Activated CD4-positive, alpha-beta T cell treated with anti-CD3 and anti-CD28 coated beads, Interleukin-2, amount 10 ng/mL, durations not matched to agents 24 days and 14 days (primary cell): ENCODE data around the gene HYAL1. TPM values are rescaled to one million over a fixed set of nuclear protein-coding genes. Genes with fewer than 3 reads are reported as not detected.
A peak's percentile ranks its signal among the peaks of the same experiment; 100 is the strongest.

ENCODE experiments used
- DNase-seq: peaks from one replicate; pipeline ENCODE4 v3.0.0; 2022
- H3K27ac Mint-ChIP-seq: one replicate; pipeline ENCODE4 v1.8.0; 2022; ENCODE audit warnings: mild to moderate bottlenecking, mixed read lengths
- H3K27me3 Mint-ChIP-seq: one replicate; pipeline ENCODE4 v1.8.0; 2022; ENCODE audit warnings: mixed read lengths
- H3K36me3 Mint-ChIP-seq: one replicate; pipeline ENCODE4 v1.8.0; 2022; ENCODE audit warnings: low read depth, mild to moderate bottlenecking, mixed read lengths
- H3K4me1 Mint-ChIP-seq: one replicate; pipeline ENCODE4 v1.8.0; 2021; ENCODE audit warnings: mixed read lengths
- H3K4me3 Mint-ChIP-seq: one replicate; pipeline ENCODE4 v1.8.0; 2022; ENCODE audit warnings: mild to moderate bottlenecking, moderate library complexity, mixed read lengths
- H3K9me3 Mint-ChIP-seq: one replicate; pipeline ENCODE4 v1.8.0; 2021; ENCODE audit warnings: mixed read lengths
- intact Hi-C: fragments of 100-400 bp; cut with micrococcal nuclease; formaldehyde crosslinking; loops from one replicate; pipeline ENCODE4 v1.15.1; 2023
- total RNA-seq: library from RNA; stranded (reverse); gene quantifications from 2 replicates; pipeline ENCODE4 v1.2.3, GENCODE V29; 2022

HYAL1 gene, protein sequence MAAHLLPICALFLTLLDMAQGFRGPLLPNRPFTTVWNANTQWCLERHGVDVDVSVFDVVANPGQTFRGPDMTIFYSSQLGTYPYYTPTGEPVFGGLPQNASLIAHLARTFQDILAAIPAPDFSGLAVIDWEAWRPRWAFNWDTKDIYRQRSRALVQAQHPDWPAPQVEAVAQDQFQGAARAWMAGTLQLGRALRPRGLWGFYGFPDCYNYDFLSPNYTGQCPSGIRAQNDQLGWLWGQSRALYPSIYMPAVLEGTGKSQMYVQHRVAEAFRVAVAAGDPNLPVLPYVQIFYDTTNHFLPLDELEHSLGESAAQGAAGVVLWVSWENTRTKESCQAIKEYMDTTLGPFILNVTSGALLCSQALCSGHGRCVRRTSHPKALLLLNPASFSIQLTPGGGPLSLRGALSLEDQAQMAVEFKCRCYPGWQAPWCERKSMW
- 0.28 and 0.50 TPM in 2 replicates for total RNA-seq

DNA sequence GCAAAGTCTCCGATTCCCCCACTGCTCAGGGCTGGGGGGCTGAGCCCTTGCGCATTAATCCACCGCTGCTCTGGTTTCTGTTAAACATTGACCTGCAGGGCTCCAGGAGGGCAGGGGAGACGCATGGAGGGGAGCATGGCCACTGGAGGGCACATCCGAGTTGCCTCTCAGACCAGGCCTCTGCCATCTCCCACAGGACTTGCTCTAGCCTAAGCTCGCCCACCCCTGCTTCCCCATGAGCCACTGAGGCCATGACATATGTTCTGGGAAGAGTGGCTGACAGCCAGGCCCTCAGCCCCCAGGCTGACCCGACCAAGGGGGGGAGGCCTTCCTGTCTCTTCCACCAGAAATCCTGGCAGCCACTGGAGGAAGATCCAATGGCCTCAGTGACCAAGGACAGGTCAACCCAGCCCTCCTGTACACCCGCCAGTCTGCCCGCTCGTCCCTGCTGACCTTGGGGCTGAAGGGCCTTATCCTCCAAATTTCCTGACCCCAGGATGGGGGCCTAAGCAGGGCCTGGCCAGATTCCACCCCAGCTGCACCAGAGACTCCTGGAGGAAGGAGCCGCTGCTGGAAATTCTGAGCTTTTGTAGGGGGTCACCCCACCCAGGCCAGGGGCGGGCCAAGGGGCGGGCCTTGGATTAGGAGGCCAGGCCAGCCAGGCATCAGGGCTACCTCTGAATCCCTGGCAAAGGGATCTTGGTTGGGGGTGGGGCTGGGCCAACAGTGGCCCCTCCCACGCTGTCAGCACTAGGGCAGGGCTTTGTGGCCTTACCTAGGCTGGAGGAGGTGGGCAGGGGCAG, at the start of gene HYAL1:
Gene HYAL1, minus strand, starts transcription at position 562 of the 803 bp plus-strand sequence. CDS start 618 bp downstream, outside the sequence.
- Mint-ChIP-seq H3K36me3 (no peaks in the 10 kb centered on the region), H3K4me1 (peaks cover 19% of the 10 kb centered on the region), H3K9me3 (no peaks in the 10 kb centered on the region), H3K4me3 (no peak within 1 kb of the TSS), H3K27ac (no peak within 1 kb of the TSS), H3K27me3 (no peaks in the 10 kb centered on the region)
- intact Hi-C loops: no loop called here
- peak; percentile 57 for DNase-seq

DNA sequence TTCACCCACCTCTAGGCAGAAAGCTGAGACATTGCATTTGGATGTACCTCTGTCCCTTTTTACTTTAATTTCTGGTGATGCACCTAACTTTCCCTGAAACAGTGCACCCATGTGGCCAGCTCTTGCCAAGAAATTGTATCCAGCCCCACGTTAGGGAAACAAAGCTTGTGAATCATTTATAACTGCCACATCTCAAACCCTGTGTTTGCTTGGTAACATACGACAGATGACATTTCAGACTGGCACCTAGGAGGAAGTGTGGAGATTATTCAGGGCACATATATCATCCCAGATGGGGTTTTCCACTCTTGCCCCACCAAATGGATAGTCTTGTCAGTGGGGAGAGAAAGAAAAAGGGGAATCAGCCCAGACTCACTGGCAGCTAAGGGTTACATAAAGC, 49.4 kb upstream of the HYAL1 start:
- no peak for DNase-seq
- H3K4me3 Mint-ChIP-seq: no peak overlapping the region
- no peaks in the 10 kb centered on the region for H3K9me3 Mint-ChIP-seq
- H3K36me3 Mint-ChIP-seq: peaks cover 49% of the 10 kb centered on the region
- H3K4me1 Mint-ChIP-seq: peaks cover 46% of the 10 kb centered on the region
- H3K27me3 Mint-ChIP-seq: no peaks in the 10 kb centered on the region
- intact Hi-C loops: no loop called here
- no peak overlapping the region for H3K27ac Mint-ChIP-seq

DNA sequence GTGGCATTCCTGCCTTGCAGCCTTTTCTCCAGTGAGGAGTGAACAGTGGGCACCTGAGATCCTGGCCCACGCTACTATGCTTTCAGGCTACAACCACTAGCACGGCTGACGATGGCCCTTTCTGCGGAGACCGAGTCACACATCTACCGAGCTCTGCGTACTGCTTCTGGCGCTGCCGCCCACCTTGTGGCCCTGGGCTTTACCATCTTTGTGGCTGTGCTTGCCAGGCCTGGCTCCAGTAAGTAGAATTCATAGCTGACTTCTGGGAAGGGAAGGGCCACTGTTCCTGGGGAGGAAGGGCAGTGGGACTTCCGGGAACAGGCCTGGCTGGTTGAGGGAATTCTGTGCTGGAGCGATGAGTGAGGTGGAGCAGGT, 47.9 kb upstream of the HYAL1 start:
- H3K27me3 Mint-ChIP-seq: no peaks in the 10 kb centered on the region
- H3K4me1 Mint-ChIP-seq: peaks cover 37% of the 10 kb centered on the region
- H3K4me3 Mint-ChIP-seq: peak overlapping the region; percentile 95
- intact Hi-C loops: loop anchor here (1.0 to 2.0 kb wide), 4 partner anchors 8 to 217 kb away; partner anchors contain the start of genes HEMK1, HYAL3, NAA80 and TMEM115
- no peak for DNase-seq
- H3K36me3 Mint-ChIP-seq: peaks cover 41% of the 10 kb centered on the region
- H3K9me3 Mint-ChIP-seq: no peaks in the 10 kb centered on the region
- peak overlapping the region; percentile 97 for H3K27ac Mint-ChIP-seq

DNA sequence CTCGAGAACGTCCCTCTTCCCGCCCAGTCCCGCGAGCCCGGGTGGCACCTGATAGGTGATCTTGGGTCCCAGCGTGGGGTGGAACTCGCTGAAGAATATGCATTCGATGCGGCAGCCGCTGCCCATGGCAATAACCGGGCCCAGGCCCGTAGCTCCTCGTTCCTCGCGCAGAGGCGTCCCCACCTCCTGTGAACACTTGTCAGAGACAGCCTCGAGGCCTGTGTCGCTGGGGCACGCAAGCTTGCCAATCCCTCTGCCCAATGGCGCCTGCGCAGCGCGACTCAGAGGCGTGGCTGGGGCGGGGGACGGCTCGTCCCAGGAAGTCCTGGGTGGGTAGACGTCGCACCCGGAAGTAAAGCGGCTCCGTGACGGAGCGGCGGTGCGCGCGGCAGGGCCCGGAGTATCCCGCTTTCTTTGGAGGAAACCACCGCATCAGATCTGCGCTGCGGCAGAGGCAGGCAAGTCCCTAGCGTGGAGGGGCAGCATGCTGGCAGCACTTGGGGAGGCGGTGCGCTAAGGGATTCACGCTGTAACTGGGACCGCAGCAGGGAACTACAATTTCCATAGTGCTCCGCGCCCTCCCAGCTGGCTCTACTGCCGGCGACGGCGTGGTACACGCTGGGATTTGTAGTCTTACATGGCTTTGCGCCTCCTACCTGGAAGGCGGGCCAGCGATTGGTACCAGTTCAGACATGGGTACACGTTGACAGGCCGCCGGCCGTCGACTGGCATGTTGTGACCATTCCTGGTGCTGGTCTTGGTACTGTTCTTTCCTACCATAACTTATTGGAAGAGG, 47.4 kb upstream of the HYAL1 start, which contains the start of the genes CYB561D2 and NPRL2:
Gene CYB561D2, plus strand, starts transcription at position 336 of the 796 bp plus-strand sequence. CDS start 572 bp downstream, outside the sequence.
Gene NPRL2, minus strand, starts transcription at position 249 of the 796 bp plus-strand sequence. Its CDS starts 123 bp downstream, at position 126.
- peak; percentile 100 for DNase-seq
- no peaks in the 10 kb centered on the region for H3K27me3 Mint-ChIP-seq
- H3K4me1 Mint-ChIP-seq: peaks cover 40% of the 10 kb centered on the region
- H3K27ac Mint-ChIP-seq: peak within 1 kb of the TSS; percentile 97
- H3K9me3 Mint-ChIP-seq: no peaks in the 10 kb centered on the region
- H3K36me3 Mint-ChIP-seq: peaks cover 40% of the 10 kb centered on the region
- H3K4me3 Mint-ChIP-seq: peak within 1 kb of the TSS; percentile 95
- intact Hi-C loops: loop anchor here (1.0 to 2.0 kb wide), 5 partner anchors 9 to 218 kb away; partner anchors contain the start of genes HEMK1, HYAL3, NAA80 and RASSF1

DNA sequence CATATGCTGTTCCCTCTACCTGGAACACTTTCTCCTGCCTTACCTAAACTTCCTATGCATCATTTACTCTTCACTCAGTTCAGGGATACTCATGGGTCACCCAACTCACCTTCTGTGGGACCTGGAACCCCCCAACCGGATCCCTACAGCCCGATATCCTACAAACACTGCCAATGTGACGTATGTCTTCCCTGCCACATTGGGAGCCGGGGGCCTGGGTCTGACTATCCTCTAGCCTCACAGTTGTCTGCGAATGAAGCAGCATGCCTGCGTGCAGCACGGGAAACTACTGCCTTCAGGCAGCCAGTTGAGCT, 46.8 kb upstream of the HYAL1 start:
- DNase-seq: no peak
- H3K4me3 Mint-ChIP-seq: peak overlapping the region; percentile 95
- no peaks in the 10 kb centered on the region for H3K9me3 Mint-ChIP-seq
- H3K36me3 Mint-ChIP-seq: peaks cover 35% of the 10 kb centered on the region
- intact Hi-C loops: loop anchor here (1.0 to 2.0 kb wide), 4 partner anchors 10 to 219 kb away; partner anchors contain the start of genes HEMK1, HYAL3, NAA80 and RASSF1
- H3K27me3 Mint-ChIP-seq: no peaks in the 10 kb centered on the region
- peaks cover 41% of the 10 kb centered on the region for H3K4me1 Mint-ChIP-seq
- peak overlapping the region; percentile 97 for H3K27ac Mint-ChIP-seq

DNA sequence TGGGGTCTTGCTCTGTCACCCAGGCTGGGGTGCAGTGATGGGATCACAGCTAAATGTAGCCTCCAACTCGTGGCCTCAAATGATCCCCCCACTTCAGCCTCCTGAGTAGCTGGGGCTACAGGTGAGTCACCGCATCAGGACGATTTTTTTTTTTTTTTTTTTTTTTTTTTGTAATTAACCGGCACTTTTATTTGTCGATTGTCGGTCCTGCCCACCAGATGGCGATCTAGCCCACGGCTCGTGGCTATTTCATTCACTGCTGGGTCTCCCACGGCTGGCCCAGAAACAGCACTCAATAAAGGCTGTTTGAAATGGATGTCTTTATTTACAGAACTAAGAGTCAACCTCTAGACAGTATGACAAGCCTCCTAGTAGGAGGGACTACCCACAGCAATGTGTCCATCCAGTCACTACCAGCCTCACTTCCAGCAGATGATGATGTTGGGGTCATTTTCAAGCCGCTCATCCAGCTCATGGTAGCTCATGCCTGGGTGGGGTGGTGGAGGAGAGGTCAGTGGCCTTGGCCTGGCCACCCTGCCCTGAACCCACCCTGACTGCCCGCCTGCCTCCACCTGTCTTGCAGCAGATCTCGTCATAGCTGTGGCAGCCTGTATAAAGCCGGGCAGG, 43.9 kb upstream of the HYAL1 start:
- intact Hi-C loops: loop anchor here (1.0 kb wide), 1 partner anchor 195 kb away; no protein-coding TSS in a partner anchor
- H3K27me3 Mint-ChIP-seq: no peaks in the 10 kb centered on the region
- peaks cover 26% of the 10 kb centered on the region for H3K36me3 Mint-ChIP-seq
- peaks cover 44% of the 10 kb centered on the region for H3K4me1 Mint-ChIP-seq
- peak; percentile 91 for DNase-seq
- H3K9me3 Mint-ChIP-seq: no peaks in the 10 kb centered on the region
- no peak overlapping the region for H3K4me3 Mint-ChIP-seq
- H3K27ac Mint-ChIP-seq: no peak overlapping the region

DNA sequence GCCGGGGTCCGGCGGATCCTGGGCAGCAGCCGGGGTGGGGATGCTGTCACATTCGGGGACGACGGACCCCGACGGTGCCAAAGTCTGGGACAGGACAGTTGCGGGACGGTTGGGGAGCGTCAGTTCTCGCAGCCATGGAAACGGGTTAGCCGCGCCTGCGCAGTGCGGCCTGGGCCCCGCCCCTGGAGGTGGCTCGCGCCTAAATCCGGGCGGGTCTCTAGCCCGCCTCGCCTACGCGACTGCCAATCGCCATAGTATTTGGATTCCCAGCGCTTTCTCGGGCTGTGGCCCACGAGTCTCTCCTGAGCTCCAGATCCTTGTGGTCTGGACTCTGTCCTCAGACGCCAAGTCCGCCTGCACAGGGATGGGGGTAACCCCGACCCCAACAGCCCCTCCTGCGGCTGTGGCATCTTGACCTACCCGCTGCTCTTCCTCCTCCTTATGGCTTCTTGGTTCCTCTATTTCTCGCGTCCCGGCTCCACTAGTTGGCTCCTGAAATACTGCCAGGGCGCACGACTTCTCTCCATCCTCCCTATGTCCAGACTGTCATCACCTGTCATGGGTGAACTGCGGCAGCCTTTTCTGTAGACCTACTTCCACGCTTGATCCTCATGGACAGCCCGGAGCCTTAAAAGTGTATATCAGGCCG, 42.3 kb upstream of the HYAL1 start, which contains the start of gene ZMYND10:
Gene ZMYND10, minus strand, starts transcription at position 147 of the 649 bp plus-strand sequence. CDS start 153 bp downstream, outside the sequence.
- H3K27me3 Mint-ChIP-seq: no peaks in the 10 kb centered on the region
- intact Hi-C loops: no loop called here
- H3K4me3 Mint-ChIP-seq: peak within 1 kb of the TSS; percentile 79
- peak within 1 kb of the TSS; percentile 57 for H3K27ac Mint-ChIP-seq
- no peaks in the 10 kb centered on the region for H3K9me3 Mint-ChIP-seq
- peaks cover 20% of the 10 kb centered on the region for H3K36me3 Mint-ChIP-seq
- DNase-seq: peak; percentile 95
- peaks cover 41% of the 10 kb centered on the region for H3K4me1 Mint-ChIP-seq

DNA sequence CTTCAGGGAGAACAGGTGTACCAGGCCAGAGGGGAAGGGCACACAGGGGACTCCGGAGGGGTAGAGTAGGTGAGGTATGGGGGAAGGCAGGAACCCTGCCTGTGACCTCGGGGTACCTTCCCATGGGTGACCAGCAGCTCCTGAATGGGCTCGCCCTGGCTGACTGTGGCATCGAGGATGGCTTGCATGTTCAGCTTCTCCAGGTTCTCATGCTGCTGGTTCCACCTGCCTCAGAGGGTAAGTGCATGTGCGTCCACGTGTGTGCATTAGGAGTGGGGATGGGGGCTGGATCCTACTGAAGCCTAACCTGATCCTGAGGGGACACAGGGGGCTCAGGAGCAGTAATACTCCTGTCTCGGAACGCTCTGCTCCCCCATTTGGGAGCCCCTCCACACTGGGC, 41.6 kb upstream of the HYAL1 start:
- Mint-ChIP-seq H3K4me1 (peaks cover 36% of the 10 kb centered on the region), H3K36me3 (peaks cover 17% of the 10 kb centered on the region), H3K9me3 (no peaks in the 10 kb centered on the region), H3K27me3 (no peaks in the 10 kb centered on the region), H3K27ac (no peak overlapping the region), H3K4me3 (no peak overlapping the region)
- intact Hi-C loops: no loop called here
- DNase-seq: peak; percentile 62

DNA sequence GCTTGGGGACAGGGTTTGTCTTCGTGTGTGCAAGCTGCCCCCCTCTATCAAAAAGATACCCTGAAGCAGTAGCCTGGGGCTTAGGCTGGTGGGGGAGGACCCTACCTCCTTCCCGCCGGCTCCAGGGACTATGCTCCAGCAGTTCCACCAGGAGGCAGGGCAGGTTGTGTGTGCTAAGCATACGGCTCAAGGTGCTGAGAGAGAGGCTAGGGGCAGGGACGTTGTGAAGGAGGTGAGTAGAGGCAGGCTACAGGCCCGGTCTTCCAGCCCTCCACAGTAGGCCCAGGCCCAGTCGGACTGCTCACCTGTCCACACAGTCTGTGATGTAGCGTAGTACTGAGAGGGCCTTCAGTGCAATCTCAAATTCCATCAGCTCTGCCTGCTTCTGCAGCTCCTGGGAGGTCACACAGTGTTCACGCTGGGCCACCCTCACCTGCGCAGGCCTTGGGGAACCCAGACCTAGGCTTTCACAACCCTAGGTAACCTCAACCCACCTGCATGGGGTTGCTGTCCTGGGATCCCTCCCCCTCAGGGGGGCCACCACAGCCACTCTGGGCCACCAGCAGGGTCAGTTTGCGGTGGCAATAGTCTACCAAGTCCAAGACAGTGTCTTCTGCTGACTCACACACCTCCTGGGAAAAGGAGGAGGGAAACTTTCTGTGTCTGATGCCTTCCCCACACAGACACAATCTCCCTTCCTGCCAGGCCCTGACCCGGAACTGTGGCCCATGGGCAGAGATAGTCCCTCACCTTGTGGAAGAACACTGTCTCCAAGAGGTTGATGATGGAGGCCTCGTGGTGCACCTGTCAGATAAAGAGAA, 39.6 kb upstream of the HYAL1 start:
- no peaks in the 10 kb centered on the region for H3K27me3 Mint-ChIP-seq
- peaks cover 40% of the 10 kb centered on the region for H3K4me1 Mint-ChIP-seq
- no peaks in the 10 kb centered on the region for H3K9me3 Mint-ChIP-seq
- peaks cover 18% of the 10 kb centered on the region for H3K36me3 Mint-ChIP-seq
- peak overlapping the region; percentile 29 for H3K27ac Mint-ChIP-seq
- peak; percentile 68 for DNase-seq
- intact Hi-C loops: no loop called here
- no peak overlapping the region for H3K4me3 Mint-ChIP-seq

DNA sequence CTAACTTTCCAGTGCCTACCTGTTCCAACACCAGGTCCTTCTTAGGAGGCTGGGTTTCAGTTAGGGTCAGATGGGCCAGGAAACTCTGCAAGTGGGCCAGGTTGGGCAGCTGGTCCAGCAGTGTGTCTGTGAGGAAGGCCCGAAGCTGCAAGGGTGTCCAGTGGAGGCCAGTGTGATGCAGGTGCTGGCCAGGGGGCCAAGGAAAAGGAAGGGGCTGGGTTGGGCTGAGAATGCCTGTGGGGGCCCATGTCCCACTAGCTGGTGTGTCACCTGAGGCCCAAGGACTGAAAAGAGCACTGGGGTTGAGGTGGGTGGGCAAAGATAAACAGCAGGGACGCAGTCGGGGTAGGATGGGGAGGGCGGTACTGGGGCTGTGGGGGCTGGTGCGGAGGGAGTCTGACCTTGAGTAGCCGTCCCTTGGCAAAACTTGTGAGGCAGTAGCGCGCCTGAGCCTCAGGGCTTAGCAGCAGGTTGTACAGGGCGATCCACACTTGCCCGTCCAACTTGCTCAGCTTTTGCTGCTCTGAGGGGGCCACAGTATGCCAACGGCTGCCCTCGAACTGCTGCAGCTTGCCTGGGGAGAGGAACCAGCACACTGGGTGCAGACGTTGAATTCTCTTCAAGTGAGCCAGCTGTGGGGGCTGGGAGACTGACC, 38.7 kb upstream of the HYAL1 start:
- no peaks in the 10 kb centered on the region for H3K27me3 Mint-ChIP-seq
- peak overlapping the region; percentile 19 for H3K27ac Mint-ChIP-seq
- DNase-seq: peak; percentile 63
- no peaks in the 10 kb centered on the region for H3K9me3 Mint-ChIP-seq
- intact Hi-C loops: no loop called here
- H3K4me1 Mint-ChIP-seq: peaks cover 39% of the 10 kb centered on the region
- H3K36me3 Mint-ChIP-seq: peaks cover 17% of the 10 kb centered on the region
- peak overlapping the region; percentile 54 for H3K4me3 Mint-ChIP-seq

DNA sequence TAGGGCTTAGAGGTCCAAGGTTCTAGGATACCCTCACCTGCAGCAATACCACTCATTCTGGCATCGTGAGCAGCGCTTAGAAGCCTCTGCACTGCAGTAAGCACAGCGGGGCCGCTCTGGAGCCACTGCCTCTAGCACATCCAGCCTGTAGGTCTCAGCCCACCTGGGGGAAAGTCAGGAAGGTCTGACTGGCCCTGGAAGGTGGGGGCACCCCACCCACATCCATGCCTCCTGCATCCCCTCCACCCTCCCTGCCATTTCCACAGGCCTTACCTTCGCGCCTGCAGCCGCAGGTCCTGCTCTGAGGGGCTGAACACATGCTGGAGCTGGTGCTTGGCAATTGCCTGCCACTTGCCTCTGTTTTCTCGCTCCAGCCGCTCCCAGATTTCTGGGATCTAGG, 38.2 kb upstream of the HYAL1 start:
- peaks cover 19% of the 10 kb centered on the region for H3K36me3 Mint-ChIP-seq
- H3K4me1 Mint-ChIP-seq: peaks cover 39% of the 10 kb centered on the region
- DNase-seq: no peak
- H3K9me3 Mint-ChIP-seq: no peaks in the 10 kb centered on the region
- peak overlapping the region; percentile 85 for H3K4me3 Mint-ChIP-seq
- intact Hi-C loops: no loop called here
- no peaks in the 10 kb centered on the region for H3K27me3 Mint-ChIP-seq
- H3K27ac Mint-ChIP-seq: peak overlapping the region; percentile 94
